Osteocyte (in vitro differentiated cells): Measurements from ENCODE around the gene GRIK4. TPM values are rescaled to one million over a fixed set of nuclear protein-coding genes. Genes with fewer than 3 reads are reported as not detected.

Experiments used
- DNase-seq: peaks from one replicate; pipeline ENCODE4 v3.0.0; 2021; ENCODE audit warnings: mixed read lengths; ENCODE audit not compliant: unreplicated experiment; ENCODE audit errors: extremely low spot score
- H3K27ac Mint-ChIP-seq: one replicate; pipeline ENCODE4 v1.8.0; 2021; ENCODE audit warnings: mild to moderate bottlenecking, mixed read lengths; ENCODE audit not compliant: unreplicated experiment
- H3K27me3 Mint-ChIP-seq: one replicate; pipeline ENCODE4 v1.8.0; 2021; ENCODE audit warnings: mixed read lengths; ENCODE audit not compliant: unreplicated experiment
- H3K36me3 Mint-ChIP-seq: one replicate; pipeline ENCODE4 v1.8.0; 2021; ENCODE audit warnings: mixed read lengths; ENCODE audit not compliant: unreplicated experiment
- H3K4me1 Mint-ChIP-seq: one replicate; pipeline ENCODE4 v1.8.0; 2021; ENCODE audit warnings: mixed read lengths; ENCODE audit not compliant: unreplicated experiment
- H3K4me3 Mint-ChIP-seq: one replicate; pipeline ENCODE4 v1.8.0; 2021; ENCODE audit warnings: mild to moderate bottlenecking, moderate library complexity, mixed read lengths; ENCODE audit not compliant: unreplicated experiment
- H3K9me3 Mint-ChIP-seq: one replicate; pipeline ENCODE4 v1.8.0; 2021; ENCODE audit warnings: mixed read lengths; ENCODE audit not compliant: unreplicated experiment
- total RNA-seq: library from RNA; stranded (reverse); gene quantifications from 2 replicates; pipeline ENCODE4 v1.2.1, GENCODE V29; 2021
- TF ChIP-seq, protein P1 (sequence below): fragments of 200-600 bp; sonication (generic); IDR thresholded peaks from 2 replicates; pipeline ENCODE4 v1.5.0; 2021; ENCODE audit warnings: antibody characterized with exemption, mild to moderate bottlenecking, moderate library complexity

Gene GRIK4
- total RNA-seq, 1 donor from 2014 or later, result 0.11 TPM

DNA sequence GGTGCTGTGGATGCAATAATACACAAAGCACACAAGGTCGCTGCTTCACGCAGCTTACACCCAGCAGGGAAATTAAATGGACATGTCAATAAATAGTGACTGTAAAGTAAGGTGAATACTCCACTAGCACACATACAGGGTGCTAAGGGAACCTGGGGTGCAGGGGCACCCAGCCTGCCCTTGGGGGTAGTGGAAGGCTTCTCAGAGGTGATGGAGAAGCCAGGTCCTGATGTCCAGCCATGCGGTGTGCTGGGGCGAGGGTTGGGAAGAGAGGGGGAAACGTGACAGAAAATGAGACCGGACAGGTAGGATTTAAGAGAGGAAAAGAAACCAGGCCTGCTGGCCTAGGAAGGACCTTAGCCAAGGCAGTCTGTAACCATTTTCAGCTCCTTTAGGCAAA, 200.5 kb downstream of the GRIK4 start:
- H3K4me3 Mint-ChIP-seq, result no peak overlapping the region
- DNase-seq, result peak; percentile 44
- TF ChIP-seq, protein P1, sequence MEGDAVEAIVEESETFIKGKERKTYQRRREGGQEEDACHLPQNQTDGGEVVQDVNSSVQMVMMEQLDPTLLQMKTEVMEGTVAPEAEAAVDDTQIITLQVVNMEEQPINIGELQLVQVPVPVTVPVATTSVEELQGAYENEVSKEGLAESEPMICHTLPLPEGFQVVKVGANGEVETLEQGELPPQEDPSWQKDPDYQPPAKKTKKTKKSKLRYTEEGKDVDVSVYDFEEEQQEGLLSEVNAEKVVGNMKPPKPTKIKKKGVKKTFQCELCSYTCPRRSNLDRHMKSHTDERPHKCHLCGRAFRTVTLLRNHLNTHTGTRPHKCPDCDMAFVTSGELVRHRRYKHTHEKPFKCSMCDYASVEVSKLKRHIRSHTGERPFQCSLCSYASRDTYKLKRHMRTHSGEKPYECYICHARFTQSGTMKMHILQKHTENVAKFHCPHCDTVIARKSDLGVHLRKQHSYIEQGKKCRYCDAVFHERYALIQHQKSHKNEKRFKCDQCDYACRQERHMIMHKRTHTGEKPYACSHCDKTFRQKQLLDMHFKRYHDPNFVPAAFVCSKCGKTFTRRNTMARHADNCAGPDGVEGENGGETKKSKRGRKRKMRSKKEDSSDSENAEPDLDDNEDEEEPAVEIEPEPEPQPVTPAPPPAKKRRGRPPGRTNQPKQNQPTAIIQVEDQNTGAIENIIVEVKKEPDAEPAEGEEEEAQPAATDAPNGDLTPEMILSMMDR, result no peak
- peaks cover 11% of the 10 kb centered on the region for H3K27me3 Mint-ChIP-seq
- H3K9me3 Mint-ChIP-seq, result peaks cover 3% of the 10 kb centered on the region
- H3K36me3 Mint-ChIP-seq, result no peaks in the 10 kb centered on the region
- H3K4me1 Mint-ChIP-seq, result peaks cover 16% of the 10 kb centered on the region
- H3K27ac Mint-ChIP-seq, result no peak overlapping the region

DNA sequence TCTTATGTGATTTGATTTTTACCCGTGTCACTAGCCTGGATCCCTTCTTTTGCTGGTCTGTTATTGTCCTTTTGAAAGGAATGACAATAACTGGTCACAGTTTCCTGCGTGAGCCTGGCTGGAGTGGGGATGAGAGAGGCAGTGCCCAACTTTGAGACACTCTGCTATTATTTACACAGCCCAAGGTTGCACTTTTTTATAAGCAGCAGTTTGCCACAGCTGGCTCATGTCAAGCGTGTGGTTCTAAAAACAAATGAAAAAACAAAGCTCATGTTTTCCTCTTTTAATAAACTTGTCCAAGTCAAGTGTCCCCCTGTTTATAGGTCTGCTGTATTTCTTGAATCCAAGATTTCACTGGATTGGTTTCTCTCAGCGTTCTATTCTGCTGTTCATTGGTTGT, 201.3 kb downstream of the GRIK4 start:
- Mint-ChIP-seq H3K4me1 (peaks cover 16% of the 10 kb centered on the region), H3K4me3 (no peak overlapping the region), H3K27ac (no peak overlapping the region), H3K27me3 (peaks cover 14% of the 10 kb centered on the region), H3K36me3 (no peaks in the 10 kb centered on the region), H3K9me3 (no peaks in the 10 kb centered on the region)
- peak; percentile 32 for DNase-seq
- TF ChIP-seq, protein P1, result no peak

DNA sequence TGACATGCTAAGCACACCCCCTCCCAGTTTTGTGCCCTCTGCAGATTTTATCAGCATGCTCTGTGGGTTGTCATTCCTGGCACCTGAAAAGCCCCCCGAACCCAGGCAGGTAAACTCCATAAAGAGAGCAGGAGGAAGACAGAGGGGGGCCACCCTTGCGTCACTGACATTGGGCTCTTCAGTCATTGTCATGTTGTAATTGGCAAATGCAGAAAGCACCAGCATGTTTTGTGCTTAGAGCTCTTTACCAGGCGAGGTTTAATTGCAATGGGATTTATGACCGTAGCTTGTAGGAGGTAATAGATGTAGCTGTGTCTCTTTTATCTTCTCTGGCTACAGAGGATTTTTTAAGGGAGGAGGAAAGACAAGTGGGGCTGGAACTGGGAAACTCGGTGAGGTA, 201.7 kb downstream of the GRIK4 start:
- Mint-ChIP-seq H3K27ac (no peak overlapping the region), H3K4me1 (peaks cover 16% of the 10 kb centered on the region), H3K27me3 (peaks cover 16% of the 10 kb centered on the region)

DNA sequence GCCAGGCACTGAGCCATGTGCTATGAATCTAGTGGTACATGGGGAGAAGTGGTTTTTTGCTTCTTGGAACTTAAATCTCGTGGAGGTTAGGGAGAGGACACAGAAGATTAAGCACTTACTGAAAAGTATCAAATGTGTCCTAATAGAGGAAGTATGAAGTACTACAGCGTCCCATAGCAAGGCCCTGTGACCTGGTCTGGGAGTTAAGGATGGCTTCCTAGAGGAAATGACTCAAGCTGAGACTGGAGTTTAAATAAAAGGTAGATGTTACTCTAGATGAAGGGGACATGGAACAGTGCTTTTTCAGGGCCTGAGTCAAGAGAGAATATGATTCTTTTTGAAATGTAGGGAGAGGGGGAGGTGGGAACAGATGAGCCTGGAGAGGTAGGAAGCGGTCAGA, 202.9 kb downstream of the GRIK4 start:
- no peaks in the 10 kb centered on the region for H3K9me3 Mint-ChIP-seq
- H3K36me3 Mint-ChIP-seq, result no peaks in the 10 kb centered on the region
- H3K27ac Mint-ChIP-seq, result no peak overlapping the region
- H3K4me1 Mint-ChIP-seq, result peaks cover 16% of the 10 kb centered on the region
- peaks cover 23% of the 10 kb centered on the region for H3K27me3 Mint-ChIP-seq
- TF ChIP-seq, protein P1, result no peak
- no peak for DNase-seq
- no peak overlapping the region for H3K4me3 Mint-ChIP-seq

More for the DNA sequence above, 201.7 kb downstream of the GRIK4 start:
- Mint-ChIP-seq H3K4me3 (no peak overlapping the region), H3K9me3 (no peaks in the 10 kb centered on the region), H3K36me3 (no peaks in the 10 kb centered on the region)
- TF ChIP-seq, protein P1, result no peak
- DNase-seq, result peak; percentile 21

DNA sequence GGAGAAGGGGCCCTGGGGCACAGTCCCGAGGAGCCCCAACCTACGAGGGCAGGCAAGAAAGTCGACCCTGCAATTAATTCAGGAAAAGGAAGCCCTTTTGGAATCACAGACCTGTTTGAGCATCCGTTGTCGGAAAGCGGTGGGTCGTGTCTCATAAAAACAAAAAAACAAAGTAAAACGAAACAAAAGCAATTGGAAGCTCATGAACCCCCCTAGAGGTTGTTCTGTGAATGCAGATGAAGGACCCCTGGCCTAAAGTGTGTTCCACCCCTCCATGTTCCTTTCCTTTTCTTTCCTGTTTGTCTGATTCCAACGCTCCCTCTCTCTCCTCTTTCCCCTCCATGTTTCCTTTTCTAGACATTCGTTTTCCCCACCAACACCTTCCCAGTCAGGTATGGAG, 203.7 kb downstream of the GRIK4 start:
- H3K4me3 Mint-ChIP-seq, result peak overlapping the region; percentile 46
- peaks cover 11% of the 10 kb centered on the region for H3K4me1 Mint-ChIP-seq
- H3K27ac Mint-ChIP-seq, result no peak overlapping the region

More for the DNA sequence above, 203.7 kb downstream of the GRIK4 start:
- DNase-seq, result no peak
- no peaks in the 10 kb centered on the region for H3K36me3 Mint-ChIP-seq
- H3K27me3 Mint-ChIP-seq, result peaks cover 29% of the 10 kb centered on the region
- TF ChIP-seq, protein P1, result peak; percentile 52
- H3K9me3 Mint-ChIP-seq, result no peaks in the 10 kb centered on the region
